Mucosa of descending colon (tissue), 3 donors: ENCODE results near the gene AP4B1. TPM values are rescaled to one million over a fixed set of nuclear protein-coding genes. Genes with fewer than 3 reads are reported as not detected.
"Not testable (repeated sequence)": the region's sequence is repeated elsewhere in the genome, so short reads cannot be mapped to it uniquely, and the experiment has no call there.

Experiments
- ATAC-seq: fragments of 200-7000 bp; cut with Tn5 transposase; one replicate; pipeline ENCODE4 v1.9.1; 2020; ENCODE audit warnings: mild to moderate bottlenecking, moderate library complexity
- DNase-seq, 3 donors: peaks; one replicate each; pipeline ENCODE4 v3.0.0-alpha.2; 2020
- H3K36me3 ChIP-seq: fragments of 200-600 bp; one replicate; pipeline ENCODE4 v1.8.0; 2021; ENCODE audit warnings: low read depth, mild to moderate bottlenecking
- H3K4me1 ChIP-seq: fragments of 200-600 bp; one replicate; pipeline ENCODE4 v1.8.0; 2021; ENCODE audit warnings: low read depth, mild to moderate bottlenecking
- H3K4me3 ChIP-seq: fragments of 200-600 bp; one replicate; pipeline ENCODE4 v1.8.0; 2021; ENCODE audit warnings: mild to moderate bottlenecking
- H3K9me3 ChIP-seq: fragments of 200-600 bp; one replicate; pipeline ENCODE4 v1.8.0; 2021; ENCODE audit warnings: mild to moderate bottlenecking
- intact Hi-C, 2 donors: fragments of 100-400 bp; cut with DNase I in 1 of 2; cut with micrococcal nuclease in 1 of 2; formaldehyde crosslinking; loops; one replicate each; pipeline versions ENCODE4 v1.11.0 to v1.11.1; 2022; cut with DNase I, micrococcal nuclease
- long read RNA-seq, 2 donors: library from polyadenylated mRNA; unstranded; transcript quantifications; one replicate each; pipeline ENCODE4 v2.0.0, GENCODE V29; 2019 to 2021
- total RNA-seq, 3 donors: library from RNA; stranded (reverse); fragmentation: NEBNext Ultra II Directional in 2 of 3; extraction: Animal tissue kit (Norgen Biotek cat#: 25700) in 2 of 3; gene quantifications; one replicate each; pipeline versions ENCODE4 v1.2.1 to v1.2.4, GENCODE V29; 2021 to 2023
- TF ChIP-seq, protein P1 (sequence below): fragments of 200-600 bp; IDR thresholded peaks from one replicate; pipeline ENCODE4 v1.8.0; 2022; ENCODE audit warnings: antibody characterized with exemption, mild to moderate bottlenecking
- donor health status: DM: no; HTN: no; CAD: no; lungs with moderate emphysema.
- donor health status: DM: no; HTN: no; CAD: no.
- donor health status: DM: no; HTN: yes; CAD: no.

Gene AP4B1
- 10 to 100 TPM; 26.6 to 40.0 (median 28.7) TPM for total RNA-seq
- long read RNA-seq, donor 1, transcript AP4B1-201 (11 exons, 2,742 nt): major isoform, 7 of 15 reads
- long read RNA-seq, donor 1, transcript AP4B1-204 (10 exons, 2,818 nt): minor isoform, 5 of 15 reads
- long read RNA-seq, donor 1, partial matches to known transcripts: 1 of 15 reads
- long read RNA-seq, donor 1, other reads (novel, unspliced or antisense): 2 of 15 reads
- long read RNA-seq, donor 2, transcript AP4B1-204 (10 exons, 2,818 nt): major isoform, 7 of 13 reads
- long read RNA-seq, donor 2, partial matches to known transcripts: 2 of 13 reads
- long read RNA-seq, donor 2, other reads (novel, unspliced or antisense): 2 of 13 reads

DNA sequence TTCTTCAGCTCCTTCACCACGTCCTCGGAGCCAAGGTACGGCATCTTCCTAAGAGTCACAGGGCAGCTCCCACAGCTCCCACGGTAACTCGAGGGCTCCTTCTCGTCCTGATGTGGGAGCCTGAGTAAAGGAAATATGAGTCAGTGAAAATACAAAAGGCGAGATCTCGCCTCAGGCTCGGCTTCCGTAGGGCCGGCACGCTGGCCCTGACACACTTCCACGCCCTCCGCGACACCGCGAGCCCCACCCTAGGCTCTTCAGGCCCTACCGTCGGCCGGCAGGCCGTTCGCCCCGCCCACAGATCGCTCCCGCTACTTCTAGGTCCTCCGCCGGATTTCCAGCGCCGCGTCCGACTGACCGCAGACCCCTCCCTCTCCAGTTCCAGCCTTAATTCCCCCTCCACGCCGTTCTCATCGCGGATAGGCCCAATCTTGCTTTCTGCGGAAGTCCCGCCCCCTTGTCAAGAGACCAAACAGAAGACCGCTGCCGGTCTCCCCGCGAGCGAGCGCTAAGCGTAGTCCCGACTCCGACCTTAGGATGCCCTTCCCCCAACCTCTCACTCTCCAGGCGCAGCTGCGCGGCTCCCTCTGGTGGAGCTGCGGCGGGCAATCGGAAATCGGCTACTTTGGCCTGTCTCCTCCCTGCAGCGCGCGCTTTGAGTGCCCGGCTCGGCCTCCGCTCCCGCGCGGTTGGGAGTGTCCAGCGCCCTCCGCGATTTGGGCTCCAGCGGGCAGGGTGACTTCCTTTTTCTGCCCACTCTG, at the start of gene AP4B1, which contains the start of gene DCLRE1B:
AP4B1 (minus strand) TSS at position 126 of the 761 bp plus-strand sequence; CDS start at position 44, 82 bp downstream.
DCLRE1B (plus strand) TSS at position 653 of the 761 bp plus-strand sequence. CDS start 261 bp downstream, outside the sequence.
- H3K4me1 ChIP-seq: peaks cover 49% of the 10 kb centered on the region
- intact Hi-C loops: no loop called here
- DNase-seq (peak; percentile 98 to 100 (median 98)), ATAC-seq (peak; percentile 93)
- H3K4me3 ChIP-seq: peak within 1 kb of the TSS; percentile 54
- peaks cover 8% of the 10 kb centered on the region for H3K36me3 ChIP-seq
- no peaks in the 10 kb centered on the region for H3K9me3 ChIP-seq
- TF ChIP-seq, protein P1, sequence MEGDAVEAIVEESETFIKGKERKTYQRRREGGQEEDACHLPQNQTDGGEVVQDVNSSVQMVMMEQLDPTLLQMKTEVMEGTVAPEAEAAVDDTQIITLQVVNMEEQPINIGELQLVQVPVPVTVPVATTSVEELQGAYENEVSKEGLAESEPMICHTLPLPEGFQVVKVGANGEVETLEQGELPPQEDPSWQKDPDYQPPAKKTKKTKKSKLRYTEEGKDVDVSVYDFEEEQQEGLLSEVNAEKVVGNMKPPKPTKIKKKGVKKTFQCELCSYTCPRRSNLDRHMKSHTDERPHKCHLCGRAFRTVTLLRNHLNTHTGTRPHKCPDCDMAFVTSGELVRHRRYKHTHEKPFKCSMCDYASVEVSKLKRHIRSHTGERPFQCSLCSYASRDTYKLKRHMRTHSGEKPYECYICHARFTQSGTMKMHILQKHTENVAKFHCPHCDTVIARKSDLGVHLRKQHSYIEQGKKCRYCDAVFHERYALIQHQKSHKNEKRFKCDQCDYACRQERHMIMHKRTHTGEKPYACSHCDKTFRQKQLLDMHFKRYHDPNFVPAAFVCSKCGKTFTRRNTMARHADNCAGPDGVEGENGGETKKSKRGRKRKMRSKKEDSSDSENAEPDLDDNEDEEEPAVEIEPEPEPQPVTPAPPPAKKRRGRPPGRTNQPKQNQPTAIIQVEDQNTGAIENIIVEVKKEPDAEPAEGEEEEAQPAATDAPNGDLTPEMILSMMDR: peak; percentile 46

DNA sequence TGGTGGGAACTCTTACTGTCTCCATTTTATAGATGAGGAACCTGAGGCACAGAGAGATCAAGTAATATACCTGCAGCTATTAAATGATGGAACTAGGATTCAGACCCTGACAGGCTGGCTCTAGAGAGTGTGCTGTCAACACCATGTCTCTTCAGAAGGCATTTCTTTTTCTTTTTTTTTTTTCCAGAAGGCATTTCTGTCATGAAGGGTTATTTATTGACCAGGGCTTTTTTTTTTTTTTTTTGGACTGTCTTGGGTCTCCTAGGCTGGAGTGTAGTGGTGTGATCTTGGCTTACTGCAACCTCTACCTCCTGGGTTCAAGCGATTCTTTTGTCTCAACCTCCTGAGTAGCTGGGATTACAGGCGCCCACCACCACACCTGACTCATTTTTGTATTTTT, 47.1 kb upstream of the AP4B1 start:
- no peaks in the 10 kb centered on the region for H3K36me3 ChIP-seq
- TF ChIP-seq, protein P1: no peak
- H3K9me3 ChIP-seq: no peaks in the 10 kb centered on the region
- peaks cover 22% of the 10 kb centered on the region for H3K4me1 ChIP-seq
- no peak overlapping the region for H3K4me3 ChIP-seq
- intact Hi-C loops: no loop called here
- no peak for ATAC-seq
- DNase-seq: no peak

DNA sequence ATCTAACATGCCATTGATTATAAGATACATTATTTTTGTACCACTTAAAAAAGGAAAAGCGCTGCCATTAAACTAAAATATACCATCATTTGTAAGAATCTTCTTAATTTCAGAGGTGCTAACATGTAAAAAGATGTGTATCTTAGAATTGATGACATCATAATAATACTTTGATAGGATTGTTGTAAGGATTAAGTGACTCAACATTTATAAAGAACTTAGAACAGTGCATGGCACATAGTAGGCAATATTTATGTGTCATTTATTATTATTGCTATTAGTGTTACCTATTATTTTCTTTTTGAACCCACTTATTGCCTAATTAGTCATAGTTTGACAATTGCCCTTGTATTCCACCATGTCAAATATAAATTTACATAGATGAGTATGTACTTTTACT, 46.3 kb upstream of the AP4B1 start:
- no peak for DNase-seq
- TF ChIP-seq, protein P1: no peak
- H3K4me1 ChIP-seq: peaks cover 27% of the 10 kb centered on the region
- intact Hi-C loops: no loop called here
- no peaks in the 10 kb centered on the region for H3K9me3 ChIP-seq
- no peak for ATAC-seq
- H3K36me3 ChIP-seq: no peaks in the 10 kb centered on the region
- no peak overlapping the region for H3K4me3 ChIP-seq

DNA sequence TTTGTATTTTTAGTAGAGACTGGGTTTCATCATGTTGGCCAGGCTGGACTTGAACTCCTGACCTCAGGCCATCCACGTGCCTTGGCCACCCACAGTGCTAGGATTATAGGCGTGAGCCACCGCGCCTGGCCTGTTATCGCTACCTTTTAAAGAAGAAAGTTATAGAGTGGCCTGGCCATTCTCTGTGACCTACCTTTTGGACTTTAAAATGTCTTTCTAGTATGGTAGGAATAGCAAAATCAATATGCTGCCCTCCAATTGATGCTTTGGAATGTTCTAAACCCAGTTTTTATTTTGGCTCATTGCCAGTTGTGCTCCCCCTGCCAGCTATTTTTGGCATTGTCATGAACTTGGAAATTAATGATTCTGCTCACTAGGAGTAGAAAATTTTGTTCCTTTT, 44.4 kb upstream of the AP4B1 start:
- Histone ChIP-seq H3K4me3 (no peak overlapping the region), H3K4me1 (peaks cover 29% of the 10 kb centered on the region), H3K9me3 (no peaks in the 10 kb centered on the region), H3K36me3 (no peaks in the 10 kb centered on the region)
- TF ChIP-seq, protein P1: no peak
- no peak for ATAC-seq
- intact Hi-C loops: no loop called here
- DNase-seq: no peak

DNA sequence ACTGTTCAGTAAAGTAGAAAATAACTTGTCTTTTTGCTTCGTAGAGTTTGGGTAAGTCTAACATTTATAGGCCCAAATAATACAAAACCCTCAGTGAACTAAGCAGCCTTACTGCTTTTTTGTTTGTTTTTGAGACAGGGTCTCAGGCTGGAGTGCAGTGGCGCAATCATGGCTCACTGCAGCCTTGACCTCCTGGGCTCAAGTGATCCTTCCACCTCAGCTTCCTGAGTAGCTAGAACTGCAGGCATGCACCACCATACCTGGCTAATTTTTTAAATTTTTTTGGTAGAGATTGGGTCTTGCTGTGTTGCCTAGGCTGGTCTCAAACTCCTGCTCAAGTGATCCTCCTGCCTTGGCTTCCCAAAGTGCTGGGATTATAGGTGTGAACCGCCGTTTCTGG, 43.6 kb upstream of the AP4B1 start:
- H3K4me3 ChIP-seq, intact Hi-C loops, ATAC-seq, H3K9me3 ChIP-seq, H3K36me3 ChIP-seq, DNase-seq: not testable (repeated sequence)
- H3K4me1 ChIP-seq: peaks cover 29% of the 10 kb centered on the region
